ENCODE measurements around the gene HTRA2.
A peak's percentile ranks its signal among the peaks of the same experiment; 100 is the strongest.
"Not testable (repeated sequence)": the region's sequence is repeated elsewhere in the genome, so short reads cannot be mapped to it uniquely, and the experiment has no call there.

The HTRA2 gene

GRCh38 chr2:74548285-74548899, 18.7 kb downstream of the HTRA2 start:
- DNase-seq, result no peak

GRCh38 chr2:74548900-74549826, 19.4 kb downstream of the HTRA2 start:
- DNase-seq, result no peak

GRCh38 chr2:74550231-74550630, 20.5 kb downstream of the HTRA2 start:
- no peak for DNase-seq

- no peak for DNase-seq
Observed at GRCh38 chr2:74551530-74551929, 21.8 kb downstream of the HTRA2 start.

GRCh38 chr2:74551942-74552913, 22.5 kb downstream of the HTRA2 start:
- DNase-seq, result no peak

- DNase-seq, result no peak
Observed at GRCh38 chr2:74552914-74553811, 23.4 kb downstream of the HTRA2 start.

- DNase-seq, result peak; percentile 83
Observed at GRCh38 chr2:74553892-74554819, 24.4 kb downstream of the HTRA2 start, which contains the start of the genes DOK1 and LOXL3. Gene DOK1 (plus strand): TSS chr2:74554720. CDS start chr2:74554755, 35 bp downstream. Gene LOXL3 (minus strand): TSS chr2:74553942. CDS start chr2:74552634, 1,308 bp downstream.

GRCh38 chr2:74554820-74555531, 25.2 kb downstream of the HTRA2 start:
- DNase-seq, result peak; percentile 47

GRCh38 chr2:74555610-74556103, 25.9 kb downstream of the HTRA2 start:
- no peak for DNase-seq

GRCh38 chr2:74556159-74556558, 26.4 kb downstream of the HTRA2 start:
- DNase-seq, result no peak

- DNase-seq, result no peak
Observed at GRCh38 chr2:74556831-74557370, 27.2 kb downstream of the HTRA2 start.

GRCh38 chr2:74558284-74559230, 28.8 kb downstream of the HTRA2 start:
- no peak for DNase-seq

GRCh38 chr2:74559912-74560311, 30.2 kb downstream of the HTRA2 start:
- DNase-seq, result no peak

- no peak for DNase-seq
Observed at GRCh38 chr2:74560591-74560990, 30.9 kb downstream of the HTRA2 start.

- not testable (repeated sequence) for DNase-seq
Observed at GRCh38 chr2:74561022-74561421, 31.3 kb downstream of the HTRA2 start.

- no peak for DNase-seq
Observed at GRCh38 chr2:74562126-74562775, 32.5 kb downstream of the HTRA2 start.

- DNase-seq, result no peak
Observed at GRCh38 chr2:74564222-74564621, 34.5 kb downstream of the HTRA2 start.

All from stimulated activated CD4-positive, alpha-beta T cell treated with anti-CD3 and anti-CD28 coated beads, Interleukin-1b, Interleukin-23, amount 100 ng/mL, for 48 hours (primary cell).